OCI-LY7 (cell line): ENCODE data around the gene EVI5L. TPM values are rescaled to one million over a fixed set of nuclear protein-coding genes. Genes with fewer than 3 reads are reported as not detected.

Experiments used
- BruUV-seq: library from RNA; stranded (reverse); fragments of 400-500 nt; replicated peaks from 2 replicates; lab custom pipeline; 2021; lab: Mats Ljungman, UMichigan
- CTCF ChIA-PET: fragments of 300-600 bp; sonication (Branson Sonifier 250); formaldehyde crosslinking; loops from one replicate; lab custom pipeline; 2022; ENCODE audit warnings: antibody characterized with exemption; ENCODE audit not compliant: unreplicated experiment; lab: Charles Lee
- POLR2A ChIA-PET: fragments of 300-600 bp; sonication (Branson Sonifier 250); formaldehyde crosslinking; loops from one replicate; lab custom pipeline; 2022; ENCODE audit warnings: antibody characterized with exemption; lab: Charles Lee
- DNase-seq: peaks from one replicate; pipeline ENCODE4 v3.0.0-alpha.2; 2015; ENCODE audit warnings: low spot score
- H2AFZ ChIP-seq: fragments of 200-600 bp; sonication (generic), shearing (Covaris generic); 2 replicates; pipeline ENCODE4 v1.6.1; 2014; ENCODE audit warnings: mild to moderate bottlenecking, antibody characterized with exemption, low read length, moderate library complexity
- H3K27ac ChIP-seq: fragments of 200-600 bp; sonication (generic); 2 replicates; pipeline ENCODE4 v1.5.1; 2014; ENCODE audit warnings: mixed run types, low read depth, mild to moderate bottlenecking, moderate library complexity, low read length, inconsistent platforms; ENCODE audit not compliant: poor library complexity, severe bottlenecking
- H3K36me3 ChIP-seq: fragments of 200-600 bp; sonication (generic); 2 replicates; pipeline ENCODE4 v1.6.1; 2014; ENCODE audit warnings: mild to moderate bottlenecking, antibody characterized with exemption, low read length, moderate library complexity, mixed read lengths; ENCODE audit not compliant: insufficient read depth
- H3K4me1 ChIP-seq: fragments of 200-600 bp; sonication (generic); 2 replicates; pipeline ENCODE4 v1.5.1; 2014; ENCODE audit warnings: mild to moderate bottlenecking, low read length; ENCODE audit not compliant: insufficient read depth, poor library complexity, severe bottlenecking
- H3K4me2 ChIP-seq: fragments of 200-600 bp; sonication (generic); 2 replicates; pipeline ENCODE4 v1.6.1; 2014; ENCODE audit warnings: mild to moderate bottlenecking, low read length
- H3K4me3 ChIP-seq: fragments of 200-600 bp; sonication (generic); 2 replicates; pipeline ENCODE4 v1.5.1; 2014; ENCODE audit warnings: mild to moderate bottlenecking, low read depth, low read length; ENCODE audit not compliant: poor library complexity, severe bottlenecking
- H3K79me2 ChIP-seq: fragments of 200-600 bp; sonication (generic); 2 replicates; pipeline ENCODE4 v1.6.1; 2016; ENCODE audit warnings: low read depth, mild to moderate bottlenecking, low read length, moderate library complexity, mixed read lengths; ENCODE audit not compliant: insufficient read depth
- H3K9me2 ChIP-seq: fragments of 200-600 bp; sonication (generic); 2 replicates; pipeline ENCODE4 v1.6.1; 2016; ENCODE audit warnings: mild to moderate bottlenecking, low read length, mixed read lengths; ENCODE audit not compliant: insufficient read depth
- H3K9me3 ChIP-seq: fragments of 200-600 bp; sonication (generic); 2 replicates; pipeline ENCODE4 v1.6.1; 2014; ENCODE audit warnings: mild to moderate bottlenecking, mixed run types, low read length, mixed read lengths
- H4K20me1 ChIP-seq: fragments of 200-600 bp; sonication (generic); 2 replicates; pipeline ENCODE4 v1.6.1; 2014; ENCODE audit warnings: mild to moderate bottlenecking, antibody characterized with exemption, low read length, moderate library complexity, mixed read lengths; ENCODE audit not compliant: insufficient read depth
- CTCF ChIP-seq: fragments of 200-600 bp; sonication (generic); conservative IDR thresholded peaks from 2 replicates; pipeline ENCODE4 v1.5.1; 2014; ENCODE audit warnings: mild to moderate bottlenecking, antibody characterized with exemption, low read length, moderate library complexity, mixed read lengths
- EZH2phosphoT487 ChIP-seq: fragments of 200-600 bp; sonication (generic); IDR thresholded peaks from 2 replicates; pipeline ENCODE4 v1.6.1; 2018; ENCODE audit warnings: low read depth, borderline replicate concordance, mild to moderate bottlenecking, mixed run types, antibody characterized with exemption, low read length, moderate library complexity, mixed read lengths
- intact Hi-C: fragments of 100-400 bp; cut with micrococcal nuclease; formaldehyde crosslinking; loops from one replicate; pipeline ENCODE4 v1.10.0; 2022; ENCODE audit not compliant: unreplicated experiment
- total RNA-seq, 2 experiments: library from RNA; depleted of rRNA in 1 of 2; stranded (reverse); fragments of >200 nt in 1 of 2; shearing (Covaris generic) in 1 of 2; gene quantifications; 2 replicates each; pipeline ENCODE4 v1.2.3, GENCODE V29; 2014 to 2022

The EVI5L gene
- total RNA-seq, 2 experiments from 2014 or later: 2.7 to 5.5 TPM

GRCh38 chr19:7848779-7849457 is 18.9 kb downstream of the EVI5L start:
- Histone ChIP-seq H3K9me3 (no peaks in the 10 kb centered on the region), H3K27ac (no peak overlapping the region), H2AFZ (no peak overlapping the region), H3K36me3 (no peaks in the 10 kb centered on the region), H3K4me1 (no peaks in the 10 kb centered on the region), H4K20me1 (no peaks in the 10 kb centered on the region), H3K4me2 (no peak overlapping the region), H3K4me3 (no peak overlapping the region), H3K9me2 (no peaks in the 10 kb centered on the region), H3K79me2 (no peaks in the 10 kb centered on the region)
- no TSS peak for BruUV-seq
- intact Hi-C loops: no loop called here
- TF ChIP-seq CTCF: no peak
- no peak for TF ChIP-seq EZH2phosphoT487
- POLR2A ChIA-PET: no interaction called here
- CTCF ChIA-PET: no interaction called here
- no peak for DNase-seq

GRCh38 chr19:7849631-7849999 is 19.6 kb downstream of the EVI5L start:
- no TSS peak for BruUV-seq

More at GRCh38 chr19:7849631-7849999, 19.6 kb downstream of the EVI5L start:
- Histone ChIP-seq H3K4me3 (no peak overlapping the region), H3K79me2 (no peaks in the 10 kb centered on the region), H3K9me2 (no peaks in the 10 kb centered on the region), H3K27ac (no peak overlapping the region), H3K4me2 (no peak overlapping the region), H2AFZ (no peak overlapping the region), H3K4me1 (no peaks in the 10 kb centered on the region), H3K36me3 (no peaks in the 10 kb centered on the region), H3K9me3 (no peaks in the 10 kb centered on the region), H4K20me1 (no peaks in the 10 kb centered on the region)
- CTCF ChIA-PET: no interaction called here
- no peak for TF ChIP-seq EZH2phosphoT487
- TF ChIP-seq CTCF: no peak
- POLR2A ChIA-PET: no interaction called here
- intact Hi-C loops: no loop called here
- DNase-seq: no peak
